ENCODE data around the gene TTC27. TPM values are rescaled to one million over a fixed set of nuclear protein-coding genes. Genes with fewer than 3 reads are reported as not detected.

TTC27 gene
- polyA plus RNA-seq, 1 donor from 2014 or later: 11.1 TPM

DNA sequence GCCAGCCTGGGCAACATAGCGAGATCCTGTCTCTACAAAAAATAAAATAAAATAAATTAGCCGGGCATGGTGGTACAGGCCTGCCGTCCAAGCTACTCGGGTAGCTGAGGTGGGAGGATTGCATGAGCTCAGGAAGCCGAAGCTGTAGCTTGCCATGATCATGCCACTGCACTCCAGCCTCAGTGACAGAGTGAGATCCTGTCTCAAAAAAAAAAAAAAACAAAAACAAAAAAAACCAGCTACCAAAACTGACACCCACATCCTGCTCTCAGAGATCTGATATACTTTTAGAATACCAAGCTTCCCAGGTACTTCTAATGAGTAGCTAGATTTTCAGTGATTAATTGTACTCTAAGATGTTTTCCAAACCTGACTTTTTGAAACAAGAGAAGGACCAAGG, 74.0 kb downstream of the TTC27 start:
- no peaks in the 10 kb centered on the region for H3K79me2 ChIP-seq (replicated peaks; ENCODE audit: insufficient read depth, low read length)
- H3K4me2 ChIP-seq (ENCODE audit: low read length): no peak overlapping the region
- no peaks in the 10 kb centered on the region for H3K9me3 ChIP-seq (ENCODE audit: low read length)
- H2AFZ ChIP-seq (ENCODE audit: low read depth, low read length): no peak overlapping the region
- TF ChIP-seq MXI1 (conservative IDR thresholded peaks at IDR 0.05; ENCODE audit: poor library complexity, severe bottlenecking): no peak
- no peak for TF ChIP-seq EZH2 (IDR thresholded peaks at IDR 0.05; ENCODE audit: borderline replicate concordance, insufficient read depth, low read length, poor library complexity, severe bottlenecking)
- no peak for TF ChIP-seq POLR2AphosphoS5 (IDR thresholded peaks at IDR 0.05)
- H3K9ac ChIP-seq (ENCODE audit: low read length): no peak overlapping the region
- no peaks in the 10 kb centered on the region for H4K20me1 ChIP-seq (ENCODE audit: insufficient read depth)
- no peaks in the 10 kb centered on the region for H3F3A ChIP-seq (ENCODE audit: insufficient read depth, low read length, poor library complexity, severe bottlenecking)
- no peaks in the 10 kb centered on the region for H3K27me3 ChIP-seq (ENCODE audit: insufficient read depth, low read depth, low read length)
- no peak overlapping the region for H3K4me3 ChIP-seq (ENCODE audit: low read length)
- no peaks in the 10 kb centered on the region for H3K36me3 ChIP-seq (ENCODE audit: insufficient read depth, low read length)
- no peak overlapping the region for H3K27ac ChIP-seq (ENCODE audit: low read length)
- no peaks in the 10 kb centered on the region for H3K9me2 ChIP-seq (ENCODE audit: insufficient read depth, low read length)

GRCh38 chr2:32702303-32703064, 74.6 kb downstream of the TTC27 start:
- Histone ChIP-seq H3K4me3 (ENCODE audit: low read length) (no peak overlapping the region), H3K27ac (ENCODE audit: low read length) (no peak overlapping the region), H3K36me3 (ENCODE audit: insufficient read depth, low read length) (no peaks in the 10 kb centered on the region), H3K9me2 (ENCODE audit: insufficient read depth, low read length) (no peaks in the 10 kb centered on the region), H2AFZ (ENCODE audit: low read depth, low read length) (no peak overlapping the region), H3K27me3 (ENCODE audit: insufficient read depth, low read depth, low read length) (no peaks in the 10 kb centered on the region), H4K20me1 (ENCODE audit: insufficient read depth) (no peaks in the 10 kb centered on the region), H3K9me3 (ENCODE audit: low read length) (no peaks in the 10 kb centered on the region), H3K79me2 (replicated peaks; ENCODE audit: insufficient read depth, low read length) (no peaks in the 10 kb centered on the region), H3F3A (ENCODE audit: insufficient read depth, low read length, poor library complexity, severe bottlenecking) (no peaks in the 10 kb centered on the region), H3K9ac (ENCODE audit: low read length) (no peak overlapping the region), H3K4me2 (ENCODE audit: low read length) (no peak overlapping the region)
- TF ChIP-seq EP300 (conservative IDR thresholded peaks at IDR 0.05; ENCODE audit: poor library complexity, severe bottlenecking) (no peak), MXI1 (conservative IDR thresholded peaks at IDR 0.05; ENCODE audit: poor library complexity, severe bottlenecking) (no peak), SMC3 (conservative IDR thresholded peaks at IDR 0.05; ENCODE audit: poor library complexity) (no peak), TAF1 (IDR thresholded peaks at IDR 0.05; ENCODE audit: low read depth) (no peak), RAD21 (conservative IDR thresholded peaks at IDR 0.05) (no peak), EZH2 (IDR thresholded peaks at IDR 0.05; ENCODE audit: borderline replicate concordance, insufficient read depth, low read length, poor library complexity, severe bottlenecking) (no peak), POLR2AphosphoS5 (IDR thresholded peaks at IDR 0.05) (no peak)
- TF ChIP-seq, protein P1, sequence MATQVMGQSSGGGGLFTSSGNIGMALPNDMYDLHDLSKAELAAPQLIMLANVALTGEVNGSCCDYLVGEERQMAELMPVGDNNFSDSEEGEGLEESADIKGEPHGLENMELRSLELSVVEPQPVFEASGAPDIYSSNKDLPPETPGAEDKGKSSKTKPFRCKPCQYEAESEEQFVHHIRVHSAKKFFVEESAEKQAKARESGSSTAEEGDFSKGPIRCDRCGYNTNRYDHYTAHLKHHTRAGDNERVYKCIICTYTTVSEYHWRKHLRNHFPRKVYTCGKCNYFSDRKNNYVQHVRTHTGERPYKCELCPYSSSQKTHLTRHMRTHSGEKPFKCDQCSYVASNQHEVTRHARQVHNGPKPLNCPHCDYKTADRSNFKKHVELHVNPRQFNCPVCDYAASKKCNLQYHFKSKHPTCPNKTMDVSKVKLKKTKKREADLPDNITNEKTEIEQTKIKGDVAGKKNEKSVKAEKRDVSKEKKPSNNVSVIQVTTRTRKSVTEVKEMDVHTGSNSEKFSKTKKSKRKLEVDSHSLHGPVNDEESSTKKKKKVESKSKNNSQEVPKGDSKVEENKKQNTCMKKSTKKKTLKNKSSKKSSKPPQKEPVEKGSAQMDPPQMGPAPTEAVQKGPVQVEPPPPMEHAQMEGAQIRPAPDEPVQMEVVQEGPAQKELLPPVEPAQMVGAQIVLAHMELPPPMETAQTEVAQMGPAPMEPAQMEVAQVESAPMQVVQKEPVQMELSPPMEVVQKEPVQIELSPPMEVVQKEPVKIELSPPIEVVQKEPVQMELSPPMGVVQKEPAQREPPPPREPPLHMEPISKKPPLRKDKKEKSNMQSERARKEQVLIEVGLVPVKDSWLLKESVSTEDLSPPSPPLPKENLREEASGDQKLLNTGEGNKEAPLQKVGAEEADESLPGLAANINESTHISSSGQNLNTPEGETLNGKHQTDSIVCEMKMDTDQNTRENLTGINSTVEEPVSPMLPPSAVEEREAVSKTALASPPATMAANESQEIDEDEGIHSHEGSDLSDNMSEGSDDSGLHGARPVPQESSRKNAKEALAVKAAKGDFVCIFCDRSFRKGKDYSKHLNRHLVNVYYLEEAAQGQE (IDR thresholded peaks at IDR 0.05; ENCODE audit: borderline replicate concordance): no peak
- TF ChIP-seq, protein P2, sequence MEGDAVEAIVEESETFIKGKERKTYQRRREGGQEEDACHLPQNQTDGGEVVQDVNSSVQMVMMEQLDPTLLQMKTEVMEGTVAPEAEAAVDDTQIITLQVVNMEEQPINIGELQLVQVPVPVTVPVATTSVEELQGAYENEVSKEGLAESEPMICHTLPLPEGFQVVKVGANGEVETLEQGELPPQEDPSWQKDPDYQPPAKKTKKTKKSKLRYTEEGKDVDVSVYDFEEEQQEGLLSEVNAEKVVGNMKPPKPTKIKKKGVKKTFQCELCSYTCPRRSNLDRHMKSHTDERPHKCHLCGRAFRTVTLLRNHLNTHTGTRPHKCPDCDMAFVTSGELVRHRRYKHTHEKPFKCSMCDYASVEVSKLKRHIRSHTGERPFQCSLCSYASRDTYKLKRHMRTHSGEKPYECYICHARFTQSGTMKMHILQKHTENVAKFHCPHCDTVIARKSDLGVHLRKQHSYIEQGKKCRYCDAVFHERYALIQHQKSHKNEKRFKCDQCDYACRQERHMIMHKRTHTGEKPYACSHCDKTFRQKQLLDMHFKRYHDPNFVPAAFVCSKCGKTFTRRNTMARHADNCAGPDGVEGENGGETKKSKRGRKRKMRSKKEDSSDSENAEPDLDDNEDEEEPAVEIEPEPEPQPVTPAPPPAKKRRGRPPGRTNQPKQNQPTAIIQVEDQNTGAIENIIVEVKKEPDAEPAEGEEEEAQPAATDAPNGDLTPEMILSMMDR (IDR thresholded peaks at IDR 0.05; ENCODE audit: poor library complexity, severe bottlenecking): no peak

Measured in neural cell (in vitro differentiated cells).